Duodenal mucosa (tissue), 2 donors: ENCODE results near the gene PPP1R14C.

Experiments
- H3K27ac ChIP-seq: one replicate; pipeline ENCODE4 v1.7.0; 2013; ENCODE audit warnings: low read depth, low read length
- H3K27me3 ChIP-seq, 2 donors: one replicate each; pipeline ENCODE4 v1.7.0; 2013; ENCODE audit warnings: low read length in 2 of 2, control low read depth in 1 of 2; ENCODE audit not compliant: insufficient read depth in 2 of 2, control insufficient read depth in 1 of 2
- H3K36me3 ChIP-seq, 2 donors: one replicate each; pipeline ENCODE4 v1.7.0; 2013; ENCODE audit warnings: low read length in 2 of 2, control low read depth in 1 of 2; ENCODE audit not compliant: insufficient read depth in 2 of 2, control insufficient read depth in 1 of 2
- H3K4me1 ChIP-seq, 2 donors: one replicate each; pipeline ENCODE4 v1.7.0; 2013; ENCODE audit warnings: low read length in 2 of 2, control low read depth in 1 of 2; ENCODE audit not compliant: insufficient read depth in 2 of 2, control insufficient read depth in 1 of 2
- H3K4me3 ChIP-seq, 2 donors: one replicate each; pipeline ENCODE4 v1.7.0; 2013; ENCODE audit warnings: low read length in 2 of 2, low read depth in 1 of 2
- H3K9ac ChIP-seq, 2 donors: one replicate each; pipeline ENCODE4 v1.7.0; 2013; ENCODE audit warnings: low read length in 2 of 2, low read depth in 1 of 2
- H3K9me3 ChIP-seq, 2 donors: one replicate each; pipeline ENCODE4 v1.7.0; 2013; ENCODE audit warnings: low read length in 2 of 2, control low read depth in 1 of 2; ENCODE audit not compliant: control insufficient read depth in 1 of 2

Gene PPP1R14C

GRCh38 chr6:150200428-150201100 is 57.7 kb downstream of the PPP1R14C start:
- Histone ChIP-seq H3K9ac (peak overlapping the region; percentile 1 to 39), H3K27ac (no peak overlapping the region), H3K36me3 (no peaks in the 10 kb centered on the region), H3K4me3 (peak overlapping the region in 1 of 2 donors; percentile 14), H3K4me1 (peaks cover 61 to 62% of the 10 kb centered on the region in 2 donors), H3K27me3 (no peaks in the 10 kb centered on the region), H3K9me3 (no peaks in the 10 kb centered on the region)

GRCh38 chr6:150201285-150201684 is 58.4 kb downstream of the PPP1R14C start:
- H3K36me3 ChIP-seq, result no peaks in the 10 kb centered on the region
- H3K9me3 ChIP-seq, result no peaks in the 10 kb centered on the region
- no peaks in the 10 kb centered on the region for H3K27me3 ChIP-seq
- H3K4me1 ChIP-seq, result peaks cover 54 to 58% of the 10 kb centered on the region in 2 donors
- H3K27ac ChIP-seq, result peak overlapping the region; percentile 38
- H3K9ac ChIP-seq, result no peak overlapping the region
- H3K4me3 ChIP-seq, result peak overlapping the region in 1 of 2 donors; percentile 12

GRCh38 chr6:150201772-150202329 is 59.0 kb downstream of the PPP1R14C start:
- H3K9ac ChIP-seq, result peak overlapping the region; percentile 52 to 59
- no peaks in the 10 kb centered on the region for H3K27me3 ChIP-seq
- peak overlapping the region; percentile 44 to 50 for H3K4me3 ChIP-seq
- no peaks in the 10 kb centered on the region for H3K9me3 ChIP-seq
- H3K36me3 ChIP-seq, result no peaks in the 10 kb centered on the region
- H3K4me1 ChIP-seq, result peaks cover 49 to 54% of the 10 kb centered on the region in 2 donors
- H3K27ac ChIP-seq, result peak overlapping the region; percentile 95

- no peaks in the 10 kb centered on the region for H3K9me3 ChIP-seq
- H3K36me3 ChIP-seq, result no peaks in the 10 kb centered on the region
- H3K4me3 ChIP-seq, result peak overlapping the region; percentile 44 to 50
- H3K27ac ChIP-seq, result peak overlapping the region; percentile 95
- H3K27me3 ChIP-seq, result no peaks in the 10 kb centered on the region
- peak overlapping the region; percentile 52 to 59 for H3K9ac ChIP-seq
- H3K4me1 ChIP-seq, result peaks cover 43 to 54% of the 10 kb centered on the region in 2 donors
Measured at GRCh38 chr6:150202404-150202803, 59.6 kb downstream of the PPP1R14C start.

- peaks cover 42 to 54% of the 10 kb centered on the region in 2 donors for H3K4me1 ChIP-seq
- H3K4me3 ChIP-seq, result no peak overlapping the region
- H3K27ac ChIP-seq, result peak overlapping the region; percentile 16
Measured at GRCh38 chr6:150202934-150203333, 60.1 kb downstream of the PPP1R14C start.

GRCh38 chr6:150203378-150203777 is 60.5 kb downstream of the PPP1R14C start:
- H3K9ac ChIP-seq, result no peak overlapping the region
- H3K36me3 ChIP-seq, result no peaks in the 10 kb centered on the region
- no peak overlapping the region for H3K4me3 ChIP-seq
- H3K27me3 ChIP-seq, result no peaks in the 10 kb centered on the region
- peaks cover 42 to 54% of the 10 kb centered on the region in 2 donors for H3K4me1 ChIP-seq
- H3K27ac ChIP-seq, result peak overlapping the region; percentile 16
- no peaks in the 10 kb centered on the region for H3K9me3 ChIP-seq

More at GRCh38 chr6:150202934-150203333, 60.1 kb downstream of the PPP1R14C start:
- H3K9me3 ChIP-seq, result no peaks in the 10 kb centered on the region
- H3K27me3 ChIP-seq, result no peaks in the 10 kb centered on the region
- H3K36me3 ChIP-seq, result no peaks in the 10 kb centered on the region
- no peak overlapping the region for H3K9ac ChIP-seq

- Histone ChIP-seq H3K4me1 (peaks cover 42 to 56% of the 10 kb centered on the region in 2 donors), H3K4me3 (no peak overlapping the region), H3K27ac (no peak overlapping the region)
Measured at GRCh38 chr6:150203871-150204545, 61.2 kb downstream of the PPP1R14C start.

GRCh38 chr6:150204705-150205472 is 62.0 kb downstream of the PPP1R14C start:
- H3K4me3 ChIP-seq, result peak overlapping the region; percentile 18 to 22
- H3K27me3 ChIP-seq, result no peaks in the 10 kb centered on the region
- H3K9ac ChIP-seq, result peak overlapping the region; percentile 10 to 29
- no peaks in the 10 kb centered on the region for H3K36me3 ChIP-seq
- no peaks in the 10 kb centered on the region for H3K9me3 ChIP-seq
- H3K4me1 ChIP-seq, result peaks cover 42 to 51% of the 10 kb centered on the region in 2 donors
- no peak overlapping the region for H3K27ac ChIP-seq

More at GRCh38 chr6:150203871-150204545, 61.2 kb downstream of the PPP1R14C start:
- no peaks in the 10 kb centered on the region for H3K36me3 ChIP-seq
- H3K27me3 ChIP-seq, result no peaks in the 10 kb centered on the region
- peak overlapping the region in 1 of 2 donors; percentile 29 for H3K9ac ChIP-seq
- H3K9me3 ChIP-seq, result no peaks in the 10 kb centered on the region

- no peaks in the 10 kb centered on the region for H3K27me3 ChIP-seq
- H3K27ac ChIP-seq, result no peak overlapping the region
- H3K9ac ChIP-seq, result no peak overlapping the region
Measured at GRCh38 chr6:150207931-150208570, 65.2 kb downstream of the PPP1R14C start.

More at GRCh38 chr6:150207931-150208570, 65.2 kb downstream of the PPP1R14C start:
- no peak overlapping the region for H3K4me3 ChIP-seq
- peaks cover 17 to 25% of the 10 kb centered on the region in 2 donors for H3K4me1 ChIP-seq
- no peaks in the 10 kb centered on the region for H3K9me3 ChIP-seq
- H3K36me3 ChIP-seq, result no peaks in the 10 kb centered on the region
